ENCODE measurements around the gene ZSWIM8. TPM values are rescaled to one million over a fixed set of nuclear protein-coding genes. Genes with fewer than 3 reads are reported as not detected.

ZSWIM8 gene
- total and polyA plus RNA-seq, 2 experiments from 2014 or later: 101 to 103 TPM

GRCh38 chr10:73780301-73780700 is 5.1 kb upstream of the ZSWIM8 start:
- Histone ChIP-seq H3K79me2 (peaks cover 87% of the 10 kb centered on the region), H3K4me1 (ENCODE audit: insufficient read depth) (peaks cover 15% of the 10 kb centered on the region), H3K27me3 (no peaks in the 10 kb centered on the region), H3K4me3 (no peak overlapping the region), H2AFZ (no peak overlapping the region), H3K36me3 (replicated peaks; ENCODE audit: insufficient read depth, low read depth) (no peaks in the 10 kb centered on the region), H3K27ac (no peak overlapping the region), H3K4me2 (peak overlapping the region; percentile 94), H3K9me2 (replicated peaks; ENCODE audit: insufficient read depth) (no peaks in the 10 kb centered on the region), H4K20me1 (ENCODE audit: insufficient read depth, poor library complexity, severe bottlenecking) (no peaks in the 10 kb centered on the region), H3K9me3 (ENCODE audit: low read depth) (no peaks in the 10 kb centered on the region)
- DNase-seq (ENCODE audit: low spot score): no peak
- TF ChIP-seq EZH2 (IDR thresholded peaks at IDR 0.05; ENCODE audit: borderline replicate concordance) (no peak), EZH2phosphoT487 (IDR thresholded peaks at IDR 0.05; ENCODE audit: low read depth, severe bottlenecking, unreplicated experiment) (no peak)
- TF ChIP-seq, protein P1, sequence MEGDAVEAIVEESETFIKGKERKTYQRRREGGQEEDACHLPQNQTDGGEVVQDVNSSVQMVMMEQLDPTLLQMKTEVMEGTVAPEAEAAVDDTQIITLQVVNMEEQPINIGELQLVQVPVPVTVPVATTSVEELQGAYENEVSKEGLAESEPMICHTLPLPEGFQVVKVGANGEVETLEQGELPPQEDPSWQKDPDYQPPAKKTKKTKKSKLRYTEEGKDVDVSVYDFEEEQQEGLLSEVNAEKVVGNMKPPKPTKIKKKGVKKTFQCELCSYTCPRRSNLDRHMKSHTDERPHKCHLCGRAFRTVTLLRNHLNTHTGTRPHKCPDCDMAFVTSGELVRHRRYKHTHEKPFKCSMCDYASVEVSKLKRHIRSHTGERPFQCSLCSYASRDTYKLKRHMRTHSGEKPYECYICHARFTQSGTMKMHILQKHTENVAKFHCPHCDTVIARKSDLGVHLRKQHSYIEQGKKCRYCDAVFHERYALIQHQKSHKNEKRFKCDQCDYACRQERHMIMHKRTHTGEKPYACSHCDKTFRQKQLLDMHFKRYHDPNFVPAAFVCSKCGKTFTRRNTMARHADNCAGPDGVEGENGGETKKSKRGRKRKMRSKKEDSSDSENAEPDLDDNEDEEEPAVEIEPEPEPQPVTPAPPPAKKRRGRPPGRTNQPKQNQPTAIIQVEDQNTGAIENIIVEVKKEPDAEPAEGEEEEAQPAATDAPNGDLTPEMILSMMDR (IDR thresholded peaks at IDR 0.05; ENCODE audit: poor library complexity): no peak
- WGBS (ENCODE audit: low lambda C conversion rate, missing lambda C conversion rate): 88% methylated on average over 5 of the region's 5 CpGs

GRCh38 chr10:73780966-73781365 is 4.4 kb upstream of the ZSWIM8 start:
- no peak overlapping the region for H2AFZ ChIP-seq
- peaks cover 12% of the 10 kb centered on the region for H3K4me1 ChIP-seq (ENCODE audit: insufficient read depth)
- no peak for DNase-seq (ENCODE audit: low spot score)
- peak overlapping the region; percentile 94 for H3K4me2 ChIP-seq
- 42% methylated on average over 11 of the region's 11 CpGs for whole genome bisulfite sequencing (ENCODE audit: low lambda C conversion rate, missing lambda C conversion rate)
- peaks cover 82% of the 10 kb centered on the region for H3K79me2 ChIP-seq
- no peaks in the 10 kb centered on the region for H4K20me1 ChIP-seq (ENCODE audit: insufficient read depth, poor library complexity, severe bottlenecking)
- no peaks in the 10 kb centered on the region for H3K36me3 ChIP-seq (replicated peaks; ENCODE audit: insufficient read depth, low read depth)
- H3K4me3 ChIP-seq: peak overlapping the region; percentile 69
- H3K9me2 ChIP-seq (replicated peaks; ENCODE audit: insufficient read depth): no peaks in the 10 kb centered on the region
- no peaks in the 10 kb centered on the region for H3K9me3 ChIP-seq (ENCODE audit: low read depth)
- TF ChIP-seq, protein P1 (IDR thresholded peaks at IDR 0.05; ENCODE audit: poor library complexity): no peak
- TF ChIP-seq EZH2phosphoT487 (IDR thresholded peaks at IDR 0.05; ENCODE audit: low read depth, severe bottlenecking, unreplicated experiment): no peak
- TF ChIP-seq EZH2 (IDR thresholded peaks at IDR 0.05; ENCODE audit: borderline replicate concordance): no peak
- peak overlapping the region; percentile 89 for H3K27ac ChIP-seq
- H3K27me3 ChIP-seq: no peaks in the 10 kb centered on the region

DNA sequence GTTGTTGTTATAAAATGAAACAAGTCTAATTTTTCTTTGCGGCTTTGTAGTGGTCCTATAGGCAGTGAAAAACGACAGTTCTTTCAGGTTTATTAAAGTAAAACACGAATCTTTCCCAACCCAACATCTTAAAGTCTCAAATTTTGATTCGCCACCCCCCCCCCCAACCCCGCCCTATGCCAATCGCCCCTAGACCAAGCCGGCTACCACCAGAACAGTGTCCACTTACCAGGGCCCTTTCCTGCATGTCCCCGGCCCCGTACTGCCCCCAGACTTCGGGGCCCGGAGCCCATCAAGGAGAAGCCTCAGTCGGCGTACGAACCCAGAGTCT is 3.9 kb upstream of the ZSWIM8 start:
- TF ChIP-seq EZH2 (IDR thresholded peaks at IDR 0.05; ENCODE audit: borderline replicate concordance) (no peak), EZH2phosphoT487 (IDR thresholded peaks at IDR 0.05; ENCODE audit: low read depth, severe bottlenecking, unreplicated experiment) (no peak)
- TF ChIP-seq, protein P1 (IDR thresholded peaks at IDR 0.05; ENCODE audit: poor library complexity): no peak
- Histone ChIP-seq H3K27me3 (no peaks in the 10 kb centered on the region), H3K27ac (peak overlapping the region; percentile 89), H3K9me2 (replicated peaks; ENCODE audit: insufficient read depth) (no peaks in the 10 kb centered on the region), H3K36me3 (replicated peaks; ENCODE audit: insufficient read depth, low read depth) (no peaks in the 10 kb centered on the region), H3K4me1 (ENCODE audit: insufficient read depth) (peaks cover 12% of the 10 kb centered on the region), H3K79me2 (peaks cover 82% of the 10 kb centered on the region), H3K4me3 (peak overlapping the region; percentile 69), H2AFZ (peak overlapping the region; percentile 49), H3K9me3 (ENCODE audit: low read depth) (no peaks in the 10 kb centered on the region), H3K4me2 (peak overlapping the region; percentile 94), H4K20me1 (ENCODE audit: insufficient read depth, poor library complexity, severe bottlenecking) (peaks cover 4% of the 10 kb centered on the region)
- 2% methylated on average over 14 of the region's 14 CpGs for WGBS (ENCODE audit: low lambda C conversion rate, missing lambda C conversion rate)
- no peak for DNase-seq (ENCODE audit: low spot score)

All from hepatocyte (in vitro differentiated cells).